Endothelial cell of umbilical vein (primary cell): Measurements from ENCODE around the gene APP.

Experiments used
- CTCF ChIP-seq, 2 donors: IDR thresholded peaks; 1 replicate in 1 of 2; 2 replicates in 1 of 2; pipeline ENCODE4 v1.5.1; 2011; ENCODE audit warnings: low read length in 2 of 2, mild to moderate bottlenecking in 2 of 2, moderate library complexity in 2 of 2, control low read depth in 1 of 2, inconsistent platforms in 1 of 2, low read depth in 1 of 2; ENCODE audit not compliant: insufficient read depth in 1 of 2; ENCODE audit errors: extremely low read depth in 1 of 2
- JUN ChIP-seq: IDR thresholded peaks from 2 replicates; pipeline ENCODE4 v1.6.1; 2011; ENCODE audit warnings: borderline replicate concordance, low read depth; ENCODE audit not compliant: insufficient read length, insufficient read depth
- TF ChIP-seq, protein P1 (sequence below): IDR thresholded peaks from 2 replicates; pipeline ENCODE4 v1.6.1; 2011; ENCODE audit not compliant: insufficient read depth, insufficient read length

- TF ChIP-seq JUN (no peak), CTCF (IDR thresholded peaks at IDR 0.05; ENCODE audit: extremely low read depth in 1 of 2, insufficient read depth in 1 of 2, low read depth in 1 of 2, low read length in 2 of 2) (no peak)
- TF ChIP-seq, protein P1, sequence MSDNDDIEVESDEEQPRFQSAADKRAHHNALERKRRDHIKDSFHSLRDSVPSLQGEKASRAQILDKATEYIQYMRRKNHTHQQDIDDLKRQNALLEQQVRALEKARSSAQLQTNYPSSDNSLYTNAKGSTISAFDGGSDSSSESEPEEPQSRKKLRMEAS, result no peak
These were observed 312.2 kb downstream of the APP start for GRCh38 chr21:25858325-25858724.
